ENCODE results near the gene ATP8B4. TPM values are rescaled to one million over a fixed set of nuclear protein-coding genes. Genes with fewer than 3 reads are reported as not detected.
A peak's percentile ranks its signal among the peaks of the same experiment; 100 is the strongest.

Gene ATP8B4
- total and polyA plus RNA-seq, 11 donors: 0.51 to 14.7 (median 2.1) TPM

DNA sequence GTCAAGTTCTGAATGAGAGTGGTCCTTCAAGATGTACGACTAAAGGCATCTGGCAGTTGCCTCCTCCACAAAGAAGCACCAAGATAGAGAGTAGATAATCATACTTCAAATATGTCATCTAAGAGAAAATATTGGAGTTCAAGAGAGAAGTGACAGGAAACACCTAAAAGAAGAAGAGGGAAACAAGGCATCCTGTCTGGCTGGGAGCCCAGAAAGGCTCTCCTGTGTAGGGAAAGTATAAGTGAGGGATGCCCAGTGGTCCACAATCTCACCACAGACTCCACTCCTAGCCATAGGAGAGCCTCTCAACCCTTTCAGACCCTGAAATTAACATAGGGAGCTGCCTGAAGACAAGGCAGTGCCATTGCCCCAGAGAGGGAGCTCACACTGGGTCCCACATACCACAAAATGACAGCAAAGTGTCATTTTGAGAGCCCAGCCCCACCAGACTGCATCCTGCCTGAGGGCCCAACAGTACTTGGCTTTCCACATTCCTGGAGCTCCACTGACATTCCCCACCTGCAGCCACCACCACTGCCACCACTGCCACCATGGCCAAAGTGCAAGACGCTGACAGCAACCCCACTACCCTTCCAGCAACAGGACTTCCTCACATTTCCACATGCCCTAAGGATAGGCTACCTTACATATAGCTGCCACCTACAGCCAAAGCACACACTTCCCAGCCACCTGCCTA, 210.6 kb downstream of the ATP8B4 start:
- Histone ChIP-seq H3K27me3 (no peaks in the 10 kb centered on the region), H3K4me1 (peaks cover 0 to 8% (median 0%) of the 10 kb centered on the region in 12 donors), H3K36me3 (no peaks in the 10 kb centered on the region), H3K9me3 (peaks cover 0 to 37% (median 9%) of the 10 kb centered on the region in 12 donors), H3K27ac (no peak overlapping the region), H3K4me3 (no peak overlapping the region)
- ATAC-seq (no peak), DNase-seq (no peak)
- no peak for TF ChIP-seq POLR2A (IDR thresholded peaks at IDR 0.05)
- TF ChIP-seq, protein P1, sequence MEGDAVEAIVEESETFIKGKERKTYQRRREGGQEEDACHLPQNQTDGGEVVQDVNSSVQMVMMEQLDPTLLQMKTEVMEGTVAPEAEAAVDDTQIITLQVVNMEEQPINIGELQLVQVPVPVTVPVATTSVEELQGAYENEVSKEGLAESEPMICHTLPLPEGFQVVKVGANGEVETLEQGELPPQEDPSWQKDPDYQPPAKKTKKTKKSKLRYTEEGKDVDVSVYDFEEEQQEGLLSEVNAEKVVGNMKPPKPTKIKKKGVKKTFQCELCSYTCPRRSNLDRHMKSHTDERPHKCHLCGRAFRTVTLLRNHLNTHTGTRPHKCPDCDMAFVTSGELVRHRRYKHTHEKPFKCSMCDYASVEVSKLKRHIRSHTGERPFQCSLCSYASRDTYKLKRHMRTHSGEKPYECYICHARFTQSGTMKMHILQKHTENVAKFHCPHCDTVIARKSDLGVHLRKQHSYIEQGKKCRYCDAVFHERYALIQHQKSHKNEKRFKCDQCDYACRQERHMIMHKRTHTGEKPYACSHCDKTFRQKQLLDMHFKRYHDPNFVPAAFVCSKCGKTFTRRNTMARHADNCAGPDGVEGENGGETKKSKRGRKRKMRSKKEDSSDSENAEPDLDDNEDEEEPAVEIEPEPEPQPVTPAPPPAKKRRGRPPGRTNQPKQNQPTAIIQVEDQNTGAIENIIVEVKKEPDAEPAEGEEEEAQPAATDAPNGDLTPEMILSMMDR (IDR thresholded peaks at IDR 0.05): no peak
- WGBS, 4 donors: 77 to 83% (median 79%) methylated on average over 2 of the region's 2 CpGs
- intact Hi-C loops (cut with DNase I): no loop called here

DNA sequence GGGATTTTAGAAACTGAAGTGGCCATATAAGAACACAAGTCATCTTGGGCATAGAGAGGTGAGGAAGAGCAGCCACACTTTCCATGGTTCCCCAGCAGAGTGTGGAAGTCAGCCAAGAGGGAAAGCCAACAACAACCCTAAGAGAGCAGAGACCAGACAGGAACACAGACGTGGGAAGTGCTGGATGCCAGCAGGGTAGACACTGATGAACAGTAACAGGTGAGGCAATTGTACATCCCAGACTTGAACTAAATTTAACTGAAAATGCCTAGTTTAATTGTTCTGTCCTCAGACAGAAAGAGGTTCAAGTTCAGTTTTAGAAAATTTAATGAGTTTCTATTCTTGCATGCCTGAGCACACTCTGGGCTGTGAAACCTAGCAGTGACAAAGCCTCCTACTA, 212.1 kb downstream of the ATP8B4 start:
- no peak for DNase-seq
- Histone ChIP-seq H3K27me3 (no peaks in the 10 kb centered on the region), H3K9me3 (peaks cover 0 to 25% (median 9%) of the 10 kb centered on the region in 12 donors), H3K27ac (peak overlapping the region in 4 of 12 donors; percentile 6 to 45 (median 20)), H3K4me1 (peaks cover 0 to 17% (median 1%) of the 10 kb centered on the region in 12 donors), H3K4me3 (no peak overlapping the region), H3K36me3 (no peaks in the 10 kb centered on the region)
- intact Hi-C loops (cut with DNase I): no loop called here
- TF ChIP-seq, protein P1 (IDR thresholded peaks at IDR 0.05): no peak
- TF ChIP-seq POLR2A (IDR thresholded peaks at IDR 0.05): no peak
- 11 to 43% (median 23%) methylated on average over 1 of the region's 1 CpG for WGBS, 4 donors
- no peak for ATAC-seq

DNA sequence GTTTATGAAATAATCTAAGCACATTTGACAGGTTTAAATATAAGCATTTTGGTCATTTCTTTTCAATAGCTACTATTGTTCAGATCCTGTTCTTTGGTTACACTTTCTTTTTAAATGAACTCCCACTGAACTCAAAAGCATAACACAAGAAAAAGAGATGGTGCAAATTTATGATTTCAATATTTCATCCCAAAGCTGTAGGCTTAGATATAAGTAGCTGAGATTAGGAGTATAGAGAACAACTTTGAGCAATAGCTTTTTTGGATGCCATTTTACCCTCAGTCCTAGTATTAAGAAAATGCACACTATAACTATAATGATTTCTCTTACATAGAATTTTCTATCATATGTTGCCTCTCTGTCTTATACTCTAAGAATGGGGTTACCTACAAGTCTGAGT, 213.8 kb downstream of the ATP8B4 start:
- Histone ChIP-seq H3K27ac (no peak overlapping the region), H3K4me1 (peaks cover 0 to 31% (median 15%) of the 10 kb centered on the region in 12 donors), H3K4me3 (no peak overlapping the region), H3K36me3 (no peaks in the 10 kb centered on the region), H3K9me3 (peaks cover 0 to 9% (median under 1%) of the 10 kb centered on the region in 12 donors), H3K27me3 (no peaks in the 10 kb centered on the region)
- intact Hi-C loops (cut with DNase I): no loop called here
- DNase-seq: no peak
- no peak for ATAC-seq
- TF ChIP-seq, protein P1 (IDR thresholded peaks at IDR 0.05): no peak
- TF ChIP-seq POLR2A (IDR thresholded peaks at IDR 0.05): no peak

DNA sequence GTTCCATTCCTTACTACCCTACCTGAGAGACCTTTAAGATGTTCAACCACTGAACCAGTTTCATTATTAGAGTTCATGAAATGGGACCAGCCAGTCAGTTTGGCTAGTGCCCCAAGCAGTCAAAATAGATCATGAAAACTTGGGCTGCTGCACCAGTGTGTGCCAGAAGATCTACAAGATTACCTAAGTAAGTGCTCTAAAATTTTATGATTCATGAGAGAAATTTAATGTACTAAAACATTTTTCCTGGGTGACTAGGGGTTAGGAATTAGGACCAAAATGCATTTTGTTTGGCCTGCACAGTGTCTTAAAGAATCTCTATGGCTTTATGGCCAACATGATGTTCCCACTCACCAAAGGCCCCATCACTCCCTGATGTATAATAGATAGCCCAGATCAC, 214.7 kb downstream of the ATP8B4 start:
- H3K4me3 ChIP-seq: no peak overlapping the region

More for the DNA sequence above, 214.7 kb downstream of the ATP8B4 start:
- peak overlapping the region in 6 of 12 donors; percentile 68 to 88 (median 74) for H3K27ac ChIP-seq
- ATAC-seq: no peak
- intact Hi-C loops (cut with DNase I): loop anchor here in 2 of 10 donors (5.0 kb wide), 2 partner anchors 83 to 98 kb away; no protein-coding TSS in a partner anchor
- TF ChIP-seq, protein P1 (IDR thresholded peaks at IDR 0.05): no peak
- no peak for TF ChIP-seq POLR2A (IDR thresholded peaks at IDR 0.05)
- no peak for DNase-seq
- peaks cover 0 to 40% (median 15%) of the 10 kb centered on the region in 12 donors for H3K4me1 ChIP-seq
- H3K36me3 ChIP-seq: no peaks in the 10 kb centered on the region
- H3K9me3 ChIP-seq: no peaks in the 10 kb centered on the region
- H3K27me3 ChIP-seq: no peaks in the 10 kb centered on the region
